ENCODE data around the gene BMP10.

DNA sequence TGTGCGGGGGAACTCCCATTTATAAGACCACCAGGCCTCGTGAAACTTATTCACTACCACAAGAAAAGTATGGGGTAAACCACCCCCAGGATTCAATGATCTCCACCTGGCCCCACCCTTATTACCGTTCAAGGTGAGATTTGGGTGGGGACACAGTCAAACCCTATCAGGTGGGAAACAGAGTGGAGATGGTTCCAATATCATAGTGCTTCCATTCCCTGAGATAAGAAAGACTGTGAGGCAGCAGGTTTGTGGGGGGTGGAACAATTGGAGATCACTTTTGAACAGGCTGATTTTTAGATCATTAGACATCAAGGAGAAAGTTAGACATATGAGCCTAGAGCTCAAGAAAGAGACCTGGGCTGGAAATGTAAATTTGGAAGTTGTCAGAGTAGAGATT, 42.2 kb upstream of the BMP10 start:
- TF ChIP-seq EZH2 (IDR thresholded peaks at IDR 0.05; ENCODE audit: borderline replicate concordance, low read length): no peak
- TF ChIP-seq, protein P1, sequence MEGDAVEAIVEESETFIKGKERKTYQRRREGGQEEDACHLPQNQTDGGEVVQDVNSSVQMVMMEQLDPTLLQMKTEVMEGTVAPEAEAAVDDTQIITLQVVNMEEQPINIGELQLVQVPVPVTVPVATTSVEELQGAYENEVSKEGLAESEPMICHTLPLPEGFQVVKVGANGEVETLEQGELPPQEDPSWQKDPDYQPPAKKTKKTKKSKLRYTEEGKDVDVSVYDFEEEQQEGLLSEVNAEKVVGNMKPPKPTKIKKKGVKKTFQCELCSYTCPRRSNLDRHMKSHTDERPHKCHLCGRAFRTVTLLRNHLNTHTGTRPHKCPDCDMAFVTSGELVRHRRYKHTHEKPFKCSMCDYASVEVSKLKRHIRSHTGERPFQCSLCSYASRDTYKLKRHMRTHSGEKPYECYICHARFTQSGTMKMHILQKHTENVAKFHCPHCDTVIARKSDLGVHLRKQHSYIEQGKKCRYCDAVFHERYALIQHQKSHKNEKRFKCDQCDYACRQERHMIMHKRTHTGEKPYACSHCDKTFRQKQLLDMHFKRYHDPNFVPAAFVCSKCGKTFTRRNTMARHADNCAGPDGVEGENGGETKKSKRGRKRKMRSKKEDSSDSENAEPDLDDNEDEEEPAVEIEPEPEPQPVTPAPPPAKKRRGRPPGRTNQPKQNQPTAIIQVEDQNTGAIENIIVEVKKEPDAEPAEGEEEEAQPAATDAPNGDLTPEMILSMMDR (IDR thresholded peaks at IDR 0.05; ENCODE audit: low read length): no peak
